SIG-M5 (cell line): ENCODE data around the gene NKD2.

ENCODE experiments used
- DNase-seq: peaks from one replicate; lab custom pipeline; 2025; lab: John Stamatoyannopoulos, UW

The NKD2 gene

DNA sequence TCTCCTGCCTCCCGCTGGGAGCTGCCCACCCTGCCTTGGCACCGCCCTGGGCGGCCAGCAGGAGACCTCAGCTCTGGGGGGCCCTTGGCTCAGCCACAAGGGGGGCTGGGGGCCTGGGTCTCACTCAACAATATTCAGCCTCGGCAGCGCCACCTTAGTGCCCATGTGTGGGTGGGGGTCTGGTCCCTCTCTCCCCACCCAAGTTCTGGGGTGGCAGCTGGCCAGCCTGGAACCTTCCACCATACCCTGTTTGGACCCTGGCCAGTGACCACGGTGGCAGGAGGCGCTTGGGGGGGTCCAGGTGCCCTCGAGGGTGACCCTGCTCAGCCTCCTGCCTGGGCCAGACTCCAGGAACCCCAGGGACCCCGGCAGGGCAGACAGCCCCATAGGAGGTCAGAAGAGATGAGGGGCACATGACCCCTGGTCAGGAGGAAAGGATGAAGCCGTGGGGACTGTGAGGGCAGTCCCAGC lies 22.2 kb downstream of the NKD2 start:
- DNase-seq: no peak

GRCh38 chr5:1031306-1031959 lies 22.8 kb downstream of the NKD2 start:
- no peak for DNase-seq

- no peak for DNase-seq
Measured at GRCh38 chr5:1032011-1032410, 23.4 kb downstream of the NKD2 start.

DNA sequence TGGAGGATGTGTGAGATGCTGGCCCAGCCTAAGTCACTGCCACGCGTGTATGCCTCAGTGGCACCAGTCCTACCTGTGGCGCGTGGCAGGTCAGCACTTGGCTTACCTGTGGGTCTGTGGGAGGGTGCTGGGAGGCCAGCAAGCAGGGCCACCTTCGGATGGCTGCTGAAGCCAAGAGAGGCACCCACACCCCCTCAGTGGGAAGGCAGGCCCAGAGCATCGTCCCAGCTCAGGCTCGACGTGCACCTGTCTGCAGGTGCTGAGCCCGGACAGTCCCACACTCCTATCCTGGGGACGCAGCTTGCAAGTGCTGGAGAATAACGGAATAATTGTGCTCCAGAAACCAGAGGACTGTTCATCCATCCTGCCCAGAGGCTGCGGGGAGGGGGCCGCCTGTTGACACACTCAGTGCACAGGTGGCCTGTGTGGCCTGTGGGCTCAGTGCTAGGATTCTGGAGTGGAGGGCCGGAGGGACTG lies 24.0 kb downstream of the NKD2 start:
- no peak for DNase-seq

DNA sequence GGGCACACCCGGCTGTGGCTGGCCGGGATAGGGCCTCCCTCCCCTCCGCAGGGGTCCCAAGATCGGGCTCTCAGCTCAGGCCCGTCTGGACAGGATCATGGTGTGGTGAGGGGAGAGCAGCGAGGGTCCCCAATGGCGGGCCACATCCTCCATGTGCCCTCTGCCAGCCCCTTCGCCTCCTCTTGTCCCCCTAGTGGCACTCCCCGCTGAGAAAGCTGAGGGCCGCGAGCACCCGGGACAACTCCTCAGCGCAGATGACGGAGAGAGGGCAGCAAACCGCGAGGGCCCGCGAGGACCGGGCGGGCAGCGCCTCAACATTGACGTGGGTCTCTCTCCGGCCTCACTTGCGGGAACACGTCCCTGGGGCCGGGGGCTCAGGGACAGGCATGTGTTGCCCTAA lies 24.6 kb downstream of the NKD2 start:
- DNase-seq: no peak

DNA sequence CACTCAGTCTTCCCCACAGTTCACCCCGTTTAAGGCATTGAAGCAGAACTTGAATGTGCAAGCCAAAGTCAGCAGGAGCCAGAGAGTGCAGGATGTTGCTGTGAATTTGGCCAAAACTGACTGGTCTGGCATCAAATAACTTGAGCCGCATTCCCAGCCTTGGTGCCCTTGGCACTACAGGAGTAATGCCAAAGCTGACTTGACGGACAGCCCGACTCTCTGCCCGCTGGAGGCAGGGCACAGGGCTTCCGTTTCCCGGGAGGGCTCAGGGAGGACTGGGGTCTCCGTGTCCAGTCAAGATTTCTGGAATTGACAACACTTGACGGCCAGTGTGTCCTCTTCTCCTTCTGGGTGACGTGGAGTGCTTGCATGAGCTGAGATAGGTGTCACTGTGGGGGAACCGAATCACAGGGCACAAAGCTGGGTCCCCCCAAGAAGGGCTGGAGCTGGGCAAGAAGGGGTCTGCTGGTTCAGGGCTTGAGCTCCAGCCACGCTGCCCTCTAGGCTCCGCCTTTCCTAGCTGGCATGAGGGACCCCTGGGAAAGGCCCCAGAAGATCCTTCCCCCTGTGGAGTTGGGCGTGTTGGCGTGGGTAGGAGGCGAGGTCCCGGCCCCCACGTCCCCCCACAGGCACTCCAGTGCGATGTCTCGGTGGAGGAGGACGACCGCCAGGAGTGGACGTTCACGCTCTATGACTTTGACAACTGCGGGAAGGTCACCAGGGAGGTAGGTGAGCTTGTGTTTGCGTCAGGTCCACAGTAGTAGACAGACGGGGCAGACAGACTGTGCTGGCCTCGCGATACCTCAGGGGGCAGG lies 25.2 kb downstream of the NKD2 start:
- no peak for DNase-seq

DNA sequence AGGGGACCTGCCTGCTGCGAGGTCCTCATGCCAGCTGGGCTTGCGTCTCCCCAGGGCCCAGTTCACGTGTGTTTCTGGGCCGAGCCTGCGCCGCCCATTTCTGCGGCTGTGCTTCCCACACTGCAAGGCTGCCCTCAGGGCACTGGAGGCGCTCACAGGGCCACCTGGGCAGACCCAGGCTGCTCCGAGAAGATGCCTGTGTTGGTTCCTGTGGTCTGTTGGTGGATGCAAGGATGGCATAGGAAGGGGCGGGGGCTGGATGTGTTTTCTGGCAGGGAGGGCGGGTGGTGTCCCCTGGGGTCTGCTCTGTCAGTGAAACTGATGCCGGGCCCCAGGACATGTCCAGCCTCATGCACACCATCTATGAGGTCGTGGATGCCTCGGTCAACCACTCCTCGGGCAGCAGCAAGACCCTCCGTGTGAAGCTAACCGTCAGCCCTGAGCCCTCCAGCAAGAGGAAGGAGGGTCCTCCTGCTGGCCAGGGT lies 25.9 kb downstream of the NKD2 start:
- DNase-seq: no peak

DNA sequence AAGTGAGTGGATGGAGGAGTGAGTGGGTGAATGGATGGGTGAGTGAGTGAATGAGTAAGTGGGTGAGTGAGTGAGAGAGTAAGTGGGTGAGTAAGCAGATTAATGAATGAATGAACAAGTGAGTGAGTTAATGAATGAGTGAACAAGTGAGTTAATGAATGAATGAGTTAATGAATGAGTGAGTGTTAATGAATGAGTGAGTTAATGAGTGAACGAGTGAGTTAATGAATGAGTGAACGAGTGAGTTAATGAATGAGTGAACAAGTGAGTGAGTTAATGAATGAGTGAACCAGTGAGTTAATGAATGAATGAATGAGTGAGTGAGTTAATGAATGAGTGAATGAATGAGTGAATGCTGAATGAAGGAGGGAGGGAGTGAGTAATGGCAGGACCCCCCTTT lies 26.4 kb downstream of the NKD2 start:
- DNase-seq: no peak

DNA sequence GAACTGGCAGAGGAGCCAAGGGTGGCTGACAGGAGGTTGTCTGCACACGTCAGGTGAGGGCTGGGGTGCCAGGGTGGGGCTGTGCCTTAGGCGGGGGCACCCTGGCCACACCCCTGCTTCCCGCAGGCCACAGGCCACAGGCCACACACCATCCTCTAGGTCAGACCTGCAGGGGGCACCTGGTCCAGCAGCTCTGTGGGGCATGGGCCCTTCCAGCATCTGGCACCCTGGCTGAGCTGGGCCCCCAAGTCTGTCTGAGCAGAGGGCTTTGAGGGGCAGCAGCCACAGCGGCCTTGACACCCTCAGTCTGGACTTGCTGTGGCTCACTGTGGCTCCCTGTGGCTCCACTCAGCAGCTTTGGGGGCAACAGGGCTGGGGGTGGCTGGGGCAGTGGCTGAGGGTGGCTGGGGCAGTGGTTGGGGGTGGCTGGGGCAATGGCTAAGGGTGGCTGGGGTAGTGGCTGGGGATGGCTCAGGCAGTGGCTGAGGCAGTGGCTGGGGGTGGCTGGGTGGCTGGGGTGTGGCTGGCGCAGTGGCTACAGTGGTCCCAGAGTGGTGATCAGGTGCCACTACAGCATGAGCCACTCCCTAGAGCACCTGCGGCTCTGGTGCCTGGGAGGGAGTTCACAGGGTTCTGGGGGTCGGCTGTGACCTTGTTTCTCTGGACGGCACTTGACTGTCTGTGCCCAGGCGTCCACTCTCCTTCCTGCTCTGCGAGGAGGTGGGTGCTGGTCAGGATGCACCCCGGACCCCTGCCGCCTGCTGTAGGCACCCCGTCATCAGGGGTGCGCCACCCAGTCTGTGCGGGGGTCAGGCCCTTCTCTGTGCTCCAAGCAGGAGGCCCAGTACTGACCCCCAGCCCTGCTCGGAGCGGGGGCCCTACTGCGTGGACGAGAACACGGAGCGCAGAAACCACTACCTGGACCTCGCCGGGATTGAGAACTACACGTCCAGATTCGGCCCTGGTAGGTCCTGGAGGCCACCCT lies 27.1 kb downstream of the NKD2 start:
- no peak for DNase-seq

- no peak for DNase-seq
Measured at GRCh38 chr5:1036504-1037122, 28.0 kb downstream of the NKD2 start.

DNA sequence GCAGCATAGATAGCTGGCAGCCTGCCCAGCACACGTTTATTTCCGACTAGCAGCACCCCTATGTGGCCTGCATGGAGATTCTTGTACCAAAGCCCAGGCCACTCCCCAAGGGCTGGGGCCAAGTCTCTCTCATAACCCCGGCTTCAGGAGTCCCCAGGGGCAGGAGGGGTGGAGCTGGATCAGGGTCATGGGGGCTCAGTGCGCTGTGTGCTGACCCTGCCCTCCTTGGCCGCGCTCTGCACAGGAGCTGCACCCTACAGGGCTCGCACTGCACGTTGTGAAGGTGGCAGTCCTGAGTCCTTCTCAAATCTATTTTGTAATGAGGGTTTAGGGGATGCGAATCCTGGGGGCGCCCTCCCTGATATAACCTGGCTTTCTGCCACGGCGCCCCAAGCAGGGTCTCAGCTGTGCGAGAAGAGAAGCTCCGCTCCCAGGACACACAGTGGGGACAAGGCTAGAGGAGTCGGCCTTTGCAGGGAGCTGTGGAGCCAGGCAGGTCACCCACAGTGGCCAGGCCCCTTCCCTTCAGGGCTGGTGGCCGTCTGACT lies 28.6 kb downstream of the NKD2 start:
- no peak for DNase-seq

GRCh38 chr5:1037671-1038416 lies 29.2 kb downstream of the NKD2 start:
- DNase-seq: no peak

GRCh38 chr5:1038417-1039209 lies 30.0 kb downstream of the NKD2 start:
- no peak for DNase-seq

GRCh38 chr5:1039210-1039548 lies 30.6 kb downstream of the NKD2 start:
- no peak for DNase-seq

- DNase-seq: no peak
Measured at GRCh38 chr5:1039706-1040260, 31.2 kb downstream of the NKD2 start.

- no peak for DNase-seq
Measured at GRCh38 chr5:1040571-1040970, 32.0 kb downstream of the NKD2 start.

DNA sequence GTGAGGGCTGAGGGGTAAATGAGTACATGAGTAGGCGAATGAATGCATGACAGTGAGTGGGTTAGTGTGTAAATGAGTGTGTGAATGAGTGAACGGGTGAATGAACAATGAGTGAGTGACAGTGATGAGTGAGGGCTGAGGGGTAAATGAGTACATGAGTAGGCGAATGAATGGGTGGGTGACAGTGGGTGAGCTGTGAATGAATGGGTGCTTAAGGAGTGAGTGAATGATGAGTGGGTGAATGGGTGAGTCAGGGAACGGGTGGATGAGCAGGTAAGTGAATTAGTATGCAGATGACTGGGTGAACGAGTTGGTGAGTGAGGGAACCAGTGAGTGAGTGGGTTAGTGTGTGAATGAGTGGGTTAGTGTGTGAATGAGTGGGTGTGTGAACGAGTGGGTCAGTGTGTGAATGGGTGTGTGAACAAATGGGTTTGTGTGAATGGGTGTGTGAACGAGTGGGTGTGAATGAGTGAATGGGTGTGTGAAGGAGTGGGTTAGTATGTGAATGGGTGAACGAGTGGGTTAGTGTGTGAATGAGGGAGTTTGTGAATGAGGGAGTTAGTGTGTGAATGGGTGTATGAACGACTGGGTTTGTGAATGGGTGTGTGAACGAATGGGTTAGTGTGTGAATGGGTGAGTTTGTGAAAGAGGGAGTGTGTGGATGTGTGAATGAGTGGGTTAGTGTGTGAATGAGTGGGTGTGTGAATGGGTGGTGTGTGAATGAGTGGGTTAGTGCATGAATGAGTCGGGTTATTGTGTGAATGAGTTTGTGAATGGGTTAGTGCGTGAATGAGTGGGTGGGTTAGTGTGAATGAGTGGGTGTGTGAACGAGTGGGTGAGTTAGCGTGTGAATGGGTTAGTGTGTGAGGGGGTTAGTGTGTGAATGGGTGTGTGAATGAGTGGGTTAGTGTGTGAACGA lies 32.9 kb downstream of the NKD2 start:
- no peak for DNase-seq

- no peak for DNase-seq
Measured at GRCh38 chr5:1042626-1043025, 34.0 kb downstream of the NKD2 start.
